GM20431 (cell line): ENCODE data around the gene MOB2.
"Not testable (repeated sequence)": the region's sequence is repeated elsewhere in the genome, so short reads cannot be mapped to it uniquely, and the experiment has no call there.

Experiments used
- in situ Hi-C: fragments of 300-500 bp; cut with MseI, MboI; formaldehyde crosslinking; loops from one replicate; pipeline ENCODE4 v1.15.0; 2020; ENCODE audit warnings: low sequenced_read_pairs; ENCODE audit not compliant: unreplicated experiment

The MOB2 gene

DNA sequence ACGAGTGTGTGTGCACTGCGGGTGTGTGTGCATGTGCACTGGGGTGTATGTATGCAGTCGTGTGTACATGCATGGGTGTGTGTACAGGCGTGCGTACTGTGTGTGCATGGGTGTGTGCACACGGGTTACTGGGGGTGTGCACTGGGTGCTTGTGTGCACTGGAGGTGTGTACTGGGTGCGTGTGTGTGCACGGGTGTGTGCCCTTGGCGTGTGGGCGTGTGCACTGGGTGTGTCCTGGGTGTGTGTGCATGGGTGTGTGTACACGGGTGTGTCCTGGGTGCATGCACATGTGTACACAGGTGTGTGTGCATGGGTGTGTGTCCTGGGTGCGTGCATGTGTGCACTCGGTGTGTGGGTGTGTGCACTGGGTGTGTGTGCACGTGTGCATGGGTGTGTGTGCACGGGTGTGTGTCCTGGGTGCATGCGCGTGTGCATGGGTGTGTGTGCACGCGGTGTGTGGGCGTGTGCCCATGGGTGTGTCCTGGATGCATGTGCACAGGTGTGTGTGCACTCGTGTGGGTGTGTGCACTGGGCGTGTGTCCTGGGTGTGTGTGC lies 57.7 kb downstream of the MOB2 start:
- in situ Hi-C loops = no loop called here

DNA sequence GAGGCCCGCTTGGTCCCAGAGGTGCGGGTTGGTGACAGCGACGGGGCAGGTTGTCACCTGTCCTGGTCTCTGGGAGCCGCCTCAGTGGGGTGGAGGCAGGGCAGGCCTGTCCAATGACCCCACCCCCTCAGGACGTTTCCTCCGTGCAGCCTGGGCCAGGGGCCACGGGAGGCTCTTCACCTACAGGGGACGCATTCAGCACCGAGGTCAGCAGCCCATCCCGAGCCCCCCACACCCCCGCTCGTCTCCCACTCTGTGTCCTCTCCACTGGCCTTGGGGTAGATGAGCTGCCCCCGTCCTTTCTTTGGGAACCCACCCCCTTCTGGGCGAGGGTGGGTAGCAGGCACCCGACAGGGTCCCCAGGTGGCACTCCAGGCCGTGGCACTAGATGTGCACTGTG lies 61.1 kb downstream of the MOB2 start:
- in situ Hi-C loops = no loop called here

DNA sequence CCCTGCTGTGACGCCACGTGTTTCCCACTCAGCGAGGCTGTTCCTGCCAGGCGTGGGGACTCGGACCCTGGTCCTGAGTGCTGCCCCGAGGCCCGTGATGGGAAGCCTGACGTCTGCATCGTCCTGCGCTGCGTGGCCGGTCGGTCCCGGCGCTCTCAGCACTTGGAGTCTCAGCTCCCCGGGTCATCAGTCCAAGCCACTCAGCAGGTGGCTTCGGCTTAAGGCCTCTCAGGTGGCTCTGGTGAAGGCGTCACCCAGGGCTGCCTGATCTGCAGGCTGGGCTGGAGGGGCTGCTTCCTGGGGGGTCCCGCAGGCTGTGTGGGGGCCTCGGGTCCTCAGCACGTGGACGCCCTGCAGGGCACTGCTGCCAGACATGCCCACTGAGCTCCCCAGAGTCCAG lies 61.6 kb downstream of the MOB2 start:
- in situ Hi-C loops = no loop called here

DNA sequence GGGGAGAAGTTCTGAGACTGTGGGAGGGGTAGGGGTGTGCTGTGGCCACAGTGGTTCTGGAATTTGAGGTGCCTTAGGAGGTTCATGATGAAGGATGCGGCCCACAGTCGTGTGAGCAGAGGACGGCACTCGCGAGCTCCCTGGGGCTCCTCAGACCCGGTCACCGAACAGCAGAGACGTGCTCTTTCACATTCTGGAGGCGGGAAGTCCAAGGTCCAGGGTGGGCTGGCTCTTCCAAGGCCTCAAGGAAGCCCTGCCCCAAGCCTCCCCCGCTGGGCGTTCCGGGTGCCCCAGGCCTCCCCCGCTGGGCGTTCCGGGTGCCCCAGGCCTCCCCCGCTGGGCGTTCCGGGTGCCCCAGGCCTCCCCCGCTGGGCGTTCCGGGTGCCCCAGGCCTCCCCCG lies 63.2 kb downstream of the MOB2 start:
- in situ Hi-C loops = not testable (repeated sequence)

- in situ Hi-C loops = no loop called here
Measured at GRCh38 chr11:1422981-1423380, 63.6 kb downstream of the MOB2 start.

GRCh38 chr11:1422481-1422880 lies 64.1 kb downstream of the MOB2 start:
- in situ Hi-C loops = no loop called here

- in situ Hi-C loops = no loop called here
Measured at GRCh38 chr11:1421291-1421690, 65.3 kb downstream of the MOB2 start.

GRCh38 chr11:1419811-1420210 lies 66.8 kb downstream of the MOB2 start:
- in situ Hi-C loops = no loop called here
